Omental fat pad (tissue), 4 donors: Measurements from ENCODE around the gene SYNE4. TPM values are rescaled to one million over a fixed set of nuclear protein-coding genes. Genes with fewer than 3 reads are reported as not detected.

Experiments
- ATAC-seq: fragments of 150-250 bp; one replicate; pipeline ENCODE4 v1.9.1; 2016; ENCODE audit warnings: mild to moderate bottlenecking, moderate library complexity; ENCODE audit not compliant: low FRiP score
- DNase-seq: peaks from one replicate; pipeline ENCODE4 v3.0.0-alpha.2; 2019; ENCODE audit warnings: low spot score
- CTCF ChIP-seq, 3 donors: fragments of 450-650 bp; IDR thresholded peaks; one replicate each; pipeline ENCODE4 v1.5.1; 2016 to 2017; ENCODE audit warnings: antibody characterized with exemption in 3 of 3, mild to moderate bottlenecking in 3 of 3, moderate library complexity in 2 of 3
- total RNA-seq, 4 donors: library from RNA; depleted of rRNA; stranded (reverse); fragments of >200 nt; gene quantifications; one replicate each; pipeline ENCODE4 v1.1.0, GENCODE V29; 2016

SYNE4 gene
- total RNA-seq, 4 donors from 2014 or later = 0.28 to 0.79 (median 0.50) TPM; not detected in 1

- no peak for TF ChIP-seq CTCF (IDR thresholded peaks at IDR 0.05)
- no peak for DNase-seq
- ATAC-seq = no peak
These were observed 14.6 kb downstream of the SYNE4 start for GRCh38 chr19:35993923-35994598.

GRCh38 chr19:35992907-35993765, 15.5 kb downstream of the SYNE4 start:
- no peak for ATAC-seq
- no peak for DNase-seq
- no peak for TF ChIP-seq CTCF (IDR thresholded peaks at IDR 0.05)

- ATAC-seq = no peak
- DNase-seq = no peak
- no peak for TF ChIP-seq CTCF (IDR thresholded peaks at IDR 0.05)
These were observed 16.7 kb downstream of the SYNE4 start for GRCh38 chr19:35991731-35992450.

GRCh38 chr19:35990771-35991730, 17.6 kb downstream of the SYNE4 start:
- TF ChIP-seq CTCF (IDR thresholded peaks at IDR 0.05) = no peak
- ATAC-seq (no peak), DNase-seq (no peak)

- ATAC-seq (no peak), DNase-seq (no peak)
- TF ChIP-seq CTCF (IDR thresholded peaks at IDR 0.05) = no peak
These were observed 18.5 kb downstream of the SYNE4 start for GRCh38 chr19:35990156-35990555.

- ATAC-seq (no peak), DNase-seq (no peak)
- no peak for TF ChIP-seq CTCF (IDR thresholded peaks at IDR 0.05)
These were observed 19.8 kb downstream of the SYNE4 start for GRCh38 chr19:35988824-35989223.
